ENCODE results near the gene PML.
"Not testable (repeated sequence)": the region's sequence is repeated elsewhere in the genome, so short reads cannot be mapped to it uniquely, and the experiment has no call there.

PML gene

DNA sequence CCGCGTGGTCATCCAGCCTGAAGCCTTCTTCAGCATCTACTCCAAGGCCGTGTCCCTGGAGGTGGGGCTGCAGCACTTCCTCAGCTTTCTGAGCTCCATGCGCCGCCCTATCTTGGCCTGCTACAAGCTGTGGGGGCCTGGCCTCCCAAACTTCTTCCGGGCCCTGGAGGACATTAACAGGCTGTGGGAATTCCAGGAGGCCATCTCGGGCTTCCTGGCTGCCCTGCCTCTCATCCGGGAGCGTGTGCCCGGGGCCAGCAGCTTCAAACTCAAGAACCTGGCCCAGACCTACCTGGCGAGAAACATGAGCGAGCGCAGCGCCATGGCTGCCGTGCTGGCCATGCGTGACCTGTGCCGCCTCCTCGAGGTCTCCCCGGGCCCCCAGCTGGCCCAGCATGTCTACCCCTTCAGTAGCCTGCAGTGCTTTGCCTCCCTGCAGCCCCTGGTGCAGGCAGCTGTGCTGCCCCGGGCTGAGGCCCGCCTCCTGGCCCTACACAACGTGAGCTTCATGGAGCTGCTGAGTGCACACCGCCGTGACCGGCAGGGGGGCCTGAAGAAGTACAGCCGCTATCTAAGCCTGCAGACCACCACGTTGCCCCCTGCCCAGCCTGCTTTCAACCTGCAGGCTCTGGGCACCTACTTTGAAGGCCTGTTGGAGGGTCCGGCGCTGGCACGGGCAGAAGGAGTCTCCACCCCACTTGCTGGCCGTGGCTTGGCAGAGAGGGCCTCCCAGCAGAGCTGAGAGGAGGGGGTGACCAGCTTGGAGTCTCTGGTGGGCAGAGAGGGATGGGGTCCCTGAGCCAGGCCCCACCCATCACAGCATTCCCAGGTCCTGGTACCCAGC lies 50.0 kb downstream of the PML start:
- Histone ChIP-seq H3K27me3 (ENCODE audit: low read depth, low read length) (no peaks in the 10 kb centered on the region), H3K4me1 (ENCODE audit: control insufficient read depth in 1 of 2, insufficient read depth in 2 of 2, low read length in 2 of 2) (peaks cover 7 to 15% of the 10 kb centered on the region in 2 donors), H3K27ac (ENCODE audit: low read length) (peak overlapping the region; percentile 35), H3K4me3 (ENCODE audit: low read depth in 1 of 2, low read length in 2 of 2) (no peak overlapping the region), H3K9me3 (ENCODE audit: control insufficient read depth in 1 of 2, low read length in 2 of 2) (no peaks in the 10 kb centered on the region), H3K36me3 (ENCODE audit: control insufficient read depth in 1 of 2, insufficient read depth in 2 of 2, low read length in 2 of 2) (peaks cover 0 to 25% of the 10 kb centered on the region in 2 donors)

DNA sequence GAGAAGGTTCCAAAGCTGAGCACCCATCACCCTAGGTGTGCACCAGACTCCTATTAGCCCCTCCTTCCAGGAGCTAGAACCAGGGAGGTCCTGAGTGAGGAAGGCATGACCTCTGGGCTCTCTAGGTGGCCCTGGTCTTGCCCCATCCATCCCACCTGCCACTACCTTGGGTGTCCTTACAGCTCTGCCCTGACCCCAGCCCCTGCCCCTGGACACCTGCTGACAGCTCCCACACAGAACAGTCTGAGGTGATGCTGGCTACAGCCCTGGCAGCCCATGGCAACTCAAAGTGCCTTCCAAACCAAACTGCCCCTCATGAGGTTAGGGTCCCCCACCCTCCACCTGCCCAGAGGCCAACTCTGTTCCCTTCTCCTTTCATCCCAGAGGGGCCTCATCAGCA lies 50.7 kb downstream of the PML start:
- Histone ChIP-seq H3K4me3 (ENCODE audit: low read depth in 1 of 2, low read length in 2 of 2) (no peak overlapping the region), H3K36me3 (ENCODE audit: control insufficient read depth in 1 of 2, insufficient read depth in 2 of 2, low read length in 2 of 2) (peaks cover 0 to 25% of the 10 kb centered on the region in 2 donors), H3K27me3 (ENCODE audit: low read depth, low read length) (no peaks in the 10 kb centered on the region), H3K27ac (ENCODE audit: low read length) (no peak overlapping the region), H3K4me1 (ENCODE audit: control insufficient read depth in 1 of 2, insufficient read depth in 2 of 2, low read length in 2 of 2) (peaks cover 7 to 13% of the 10 kb centered on the region in 2 donors), H3K9me3 (ENCODE audit: control insufficient read depth in 1 of 2, low read length in 2 of 2) (no peaks in the 10 kb centered on the region)

DNA sequence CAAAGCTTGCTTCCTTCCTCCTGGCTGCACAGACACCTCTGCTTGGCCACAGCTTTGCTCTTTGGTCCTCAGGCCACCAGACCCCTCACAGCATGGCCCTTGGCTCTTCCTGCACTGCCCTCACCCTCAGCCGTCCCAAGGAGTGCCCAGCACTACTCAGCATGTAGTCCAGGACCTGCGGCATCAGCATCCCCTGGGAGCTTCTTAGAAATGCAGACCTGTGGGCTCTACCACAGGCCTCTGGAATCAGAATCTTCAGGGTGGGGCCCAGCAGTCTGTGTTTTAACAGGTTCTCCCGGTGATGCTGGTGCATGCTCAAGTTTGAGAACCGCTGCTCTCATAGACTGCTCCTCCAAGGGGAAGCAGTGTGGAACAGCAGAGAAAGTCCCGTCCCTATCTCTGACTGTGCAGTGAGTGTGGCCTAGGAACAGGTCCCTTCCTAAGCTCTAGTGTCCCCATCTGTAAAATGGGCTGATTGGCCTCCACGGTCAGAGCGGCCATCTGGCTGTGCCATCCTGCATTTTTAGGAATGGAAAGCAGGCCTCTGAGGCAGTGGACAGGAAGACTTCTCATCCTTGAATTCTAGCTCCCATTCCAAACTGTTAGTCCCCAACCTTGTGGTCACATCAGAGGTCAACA lies 51.2 kb downstream of the PML start:
- Histone ChIP-seq H3K9me3 (ENCODE audit: control insufficient read depth in 1 of 2, low read length in 2 of 2) (no peaks in the 10 kb centered on the region), H3K27me3 (ENCODE audit: low read depth, low read length) (no peaks in the 10 kb centered on the region), H3K27ac (ENCODE audit: low read length) (no peak overlapping the region), H3K36me3 (ENCODE audit: control insufficient read depth in 1 of 2, insufficient read depth in 2 of 2, low read length in 2 of 2) (peaks cover 0 to 27% of the 10 kb centered on the region in 2 donors), H3K4me3 (ENCODE audit: low read depth in 1 of 2, low read length in 2 of 2) (no peak overlapping the region), H3K4me1 (ENCODE audit: control insufficient read depth in 1 of 2, insufficient read depth in 2 of 2, low read length in 2 of 2) (peaks cover 10 to 17% of the 10 kb centered on the region in 2 donors)

DNA sequence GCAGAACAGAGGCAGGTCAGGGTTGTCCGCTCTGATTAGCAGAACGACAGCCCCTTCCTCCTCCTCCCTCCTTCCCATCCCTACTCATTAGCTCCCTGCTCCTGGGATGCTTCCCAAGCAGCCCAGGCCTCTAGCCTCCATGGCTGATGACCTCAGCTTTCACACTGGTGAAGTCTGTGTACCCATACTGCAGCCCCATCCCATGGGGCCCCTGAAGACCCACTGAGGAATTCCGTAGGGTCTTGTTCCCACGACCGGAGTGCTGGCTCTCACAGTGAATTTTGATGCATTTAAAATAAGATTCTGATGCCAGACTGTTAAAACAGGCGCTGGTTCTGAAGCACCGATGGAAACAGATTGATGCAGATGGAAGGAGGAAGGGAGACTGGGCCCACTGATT lies 51.8 kb downstream of the PML start:
- Histone ChIP-seq H3K4me1 (ENCODE audit: control insufficient read depth in 1 of 2, insufficient read depth in 2 of 2, low read length in 2 of 2) (peaks cover 13 to 21% of the 10 kb centered on the region in 2 donors), H3K27me3 (ENCODE audit: low read depth, low read length) (no peaks in the 10 kb centered on the region), H3K27ac (ENCODE audit: low read length) (no peak overlapping the region), H3K4me3 (ENCODE audit: low read depth in 1 of 2, low read length in 2 of 2) (no peak overlapping the region), H3K9me3 (ENCODE audit: control insufficient read depth in 1 of 2, low read length in 2 of 2) (no peaks in the 10 kb centered on the region), H3K36me3 (ENCODE audit: control insufficient read depth in 1 of 2, insufficient read depth in 2 of 2, low read length in 2 of 2) (peaks cover 0 to 30% of the 10 kb centered on the region in 2 donors)

DNA sequence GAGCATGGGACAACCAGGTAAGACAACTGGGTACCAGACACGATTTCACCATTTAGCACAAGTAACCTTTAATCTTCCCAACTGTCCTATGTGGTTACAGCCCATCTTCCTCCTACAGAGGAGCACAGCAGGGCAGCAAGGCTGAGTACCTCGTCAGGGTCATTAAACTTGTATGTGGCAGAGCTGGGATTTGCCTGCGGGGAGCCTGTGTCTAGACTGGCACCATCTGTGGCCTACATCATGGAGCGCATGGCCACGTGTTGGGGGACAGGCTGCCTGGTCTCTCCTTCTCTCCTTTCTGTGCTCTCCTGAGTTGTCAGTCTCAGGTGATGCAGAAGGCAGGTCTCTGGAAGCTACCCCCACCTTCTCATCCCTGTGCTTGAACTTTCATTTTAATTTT lies 55.6 kb downstream of the PML start:
- H3K27ac ChIP-seq (ENCODE audit: low read length): no peak overlapping the region
- peaks cover 13 to 47% of the 10 kb centered on the region in 2 donors for H3K4me1 ChIP-seq (ENCODE audit: control insufficient read depth in 1 of 2, insufficient read depth in 2 of 2, low read length in 2 of 2)
- peaks cover 0 to 5% of the 10 kb centered on the region in 2 donors for H3K36me3 ChIP-seq (ENCODE audit: control insufficient read depth in 1 of 2, insufficient read depth in 2 of 2, low read length in 2 of 2)
- H3K27me3 ChIP-seq (ENCODE audit: low read depth, low read length): no peaks in the 10 kb centered on the region
- H3K9me3 ChIP-seq (ENCODE audit: control insufficient read depth in 1 of 2, low read length in 2 of 2): no peaks in the 10 kb centered on the region
- H3K4me3 ChIP-seq (ENCODE audit: low read depth in 1 of 2, low read length in 2 of 2): no peak overlapping the region

DNA sequence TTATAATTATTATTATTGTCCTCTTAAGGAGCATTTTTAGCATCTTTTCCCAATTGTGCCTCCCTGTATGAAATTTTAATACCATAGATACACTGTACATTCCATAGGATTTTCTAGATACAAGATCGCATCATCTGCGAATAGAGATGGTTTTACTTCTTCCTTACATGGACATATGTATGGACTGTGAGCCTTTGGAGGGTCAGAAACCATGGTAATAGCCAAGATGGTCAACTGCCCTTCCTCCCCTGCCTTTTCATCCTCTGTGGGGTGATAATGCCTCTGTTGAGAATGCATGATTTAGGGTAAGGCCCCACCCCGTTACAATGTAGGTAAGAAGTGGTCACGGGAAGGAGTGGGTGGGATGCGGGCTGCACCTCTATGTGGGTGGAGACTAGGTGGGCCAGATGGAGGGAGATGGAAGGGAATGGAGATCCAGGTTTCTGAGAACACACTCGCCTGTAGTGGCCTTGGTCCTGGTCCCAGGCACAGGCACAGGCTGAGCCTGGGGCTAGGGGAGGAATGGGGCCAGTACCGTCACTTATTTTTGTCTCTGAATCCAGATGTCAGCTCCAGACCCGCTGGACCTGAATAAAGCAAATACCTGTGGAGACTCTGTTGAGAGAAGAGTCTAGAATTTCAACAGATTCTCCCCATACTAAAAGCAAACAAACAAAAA lies 56.2 kb downstream of the PML start:
- peaks cover 0 to 5% of the 10 kb centered on the region in 2 donors for H3K36me3 ChIP-seq (ENCODE audit: control insufficient read depth in 1 of 2, insufficient read depth in 2 of 2, low read length in 2 of 2)
- no peak overlapping the region for H3K4me3 ChIP-seq (ENCODE audit: low read depth in 1 of 2, low read length in 2 of 2)
- peaks cover 13 to 47% of the 10 kb centered on the region in 2 donors for H3K4me1 ChIP-seq (ENCODE audit: control insufficient read depth in 1 of 2, insufficient read depth in 2 of 2, low read length in 2 of 2)
- no peaks in the 10 kb centered on the region for H3K9me3 ChIP-seq (ENCODE audit: control insufficient read depth in 1 of 2, low read length in 2 of 2)
- H3K27me3 ChIP-seq (ENCODE audit: low read depth, low read length): no peaks in the 10 kb centered on the region
- peak overlapping the region; percentile 82 for H3K27ac ChIP-seq (ENCODE audit: low read length)

DNA sequence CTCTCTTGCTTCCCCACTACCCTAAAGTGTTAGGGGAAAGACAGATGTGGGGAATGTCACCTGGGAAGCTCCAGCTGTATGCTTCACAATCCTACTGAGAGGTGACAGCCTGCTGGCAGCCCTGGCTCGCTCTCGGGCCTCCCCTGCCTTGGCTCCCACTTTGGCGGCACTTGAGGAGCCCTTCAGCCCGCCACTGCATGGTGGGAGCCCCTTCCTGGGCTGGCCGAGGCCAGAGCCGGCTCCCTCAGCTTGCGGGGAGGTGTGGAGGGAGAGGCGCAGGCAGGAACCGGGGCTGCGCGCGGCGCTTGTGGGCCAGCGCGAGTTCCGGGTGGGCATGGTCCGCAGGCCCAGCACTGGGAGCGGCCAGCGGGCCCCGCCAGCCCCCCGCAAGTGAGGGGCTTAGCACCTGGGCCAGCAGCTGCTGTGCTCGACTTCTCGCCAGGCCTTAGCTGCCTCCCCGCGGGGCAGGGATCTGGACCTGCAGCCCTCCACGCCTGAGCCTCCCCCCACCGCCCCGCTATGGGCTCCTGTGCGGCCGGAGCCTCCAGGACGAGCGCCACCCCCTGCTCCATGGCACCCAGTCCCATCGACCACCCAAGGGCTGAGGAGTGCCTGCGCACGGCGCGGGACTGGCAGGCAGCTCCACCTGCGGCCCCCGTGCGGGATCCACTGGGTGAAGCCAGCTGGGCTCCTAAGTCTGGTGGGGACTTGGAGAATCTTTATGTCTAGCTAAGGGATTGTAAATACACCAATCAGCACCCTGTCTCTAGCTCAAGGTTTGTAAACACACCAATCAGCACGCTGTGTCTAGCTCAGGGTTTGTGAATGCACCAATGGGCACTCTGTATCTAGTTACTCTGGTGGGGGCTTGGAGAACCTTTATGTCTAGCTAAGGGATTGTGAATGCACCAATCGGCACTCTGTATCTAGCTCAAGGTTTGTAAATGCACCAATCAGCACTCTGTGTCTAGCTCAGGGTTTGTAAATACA lies 58.0 kb downstream of the PML start:
- H3K27me3 ChIP-seq (ENCODE audit: low read depth, low read length); H3K9me3 ChIP-seq (ENCODE audit: control insufficient read depth in 1 of 2, low read length in 2 of 2); H3K27ac ChIP-seq (ENCODE audit: low read length); H3K36me3 ChIP-seq (ENCODE audit: control insufficient read depth in 1 of 2, insufficient read depth in 2 of 2, low read length in 2 of 2); H3K4me3 ChIP-seq (ENCODE audit: low read depth in 1 of 2, low read length in 2 of 2): not testable (repeated sequence)
- H3K4me1 ChIP-seq (ENCODE audit: control insufficient read depth in 1 of 2, insufficient read depth in 2 of 2, low read length in 2 of 2): peaks cover 13 to 47% of the 10 kb centered on the region in 2 donors

DNA sequence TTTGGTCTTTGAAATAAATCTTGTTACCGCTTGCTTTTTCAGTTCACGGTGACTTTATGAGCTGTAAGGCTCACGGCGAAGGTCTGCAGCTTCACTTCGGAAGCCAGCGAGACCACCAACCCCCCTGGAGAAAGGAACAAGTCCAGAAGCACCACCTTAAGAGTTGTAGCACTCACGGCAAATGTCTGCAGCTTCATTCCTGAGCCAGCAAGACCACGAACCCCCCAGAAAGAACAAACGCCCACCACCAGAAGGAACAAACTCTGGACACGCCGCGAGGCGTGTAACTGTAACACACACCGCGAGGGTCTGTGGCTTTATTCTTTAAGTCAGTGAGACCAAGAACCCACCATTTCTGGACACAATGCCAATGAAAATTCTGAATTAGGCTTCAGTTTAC lies 59.0 kb downstream of the PML start:
- Histone ChIP-seq H3K9me3 (ENCODE audit: control insufficient read depth in 1 of 2, low read length in 2 of 2) (no peaks in the 10 kb centered on the region), H3K4me3 (ENCODE audit: low read depth in 1 of 2, low read length in 2 of 2) (no peak overlapping the region), H3K4me1 (ENCODE audit: control insufficient read depth in 1 of 2, insufficient read depth in 2 of 2, low read length in 2 of 2) (peaks cover 6 to 41% of the 10 kb centered on the region in 2 donors), H3K36me3 (ENCODE audit: control insufficient read depth in 1 of 2, insufficient read depth in 2 of 2, low read length in 2 of 2) (peaks cover 0 to 5% of the 10 kb centered on the region in 2 donors), H3K27ac (ENCODE audit: low read length) (no peak overlapping the region), H3K27me3 (ENCODE audit: low read depth, low read length) (no peaks in the 10 kb centered on the region)

DNA sequence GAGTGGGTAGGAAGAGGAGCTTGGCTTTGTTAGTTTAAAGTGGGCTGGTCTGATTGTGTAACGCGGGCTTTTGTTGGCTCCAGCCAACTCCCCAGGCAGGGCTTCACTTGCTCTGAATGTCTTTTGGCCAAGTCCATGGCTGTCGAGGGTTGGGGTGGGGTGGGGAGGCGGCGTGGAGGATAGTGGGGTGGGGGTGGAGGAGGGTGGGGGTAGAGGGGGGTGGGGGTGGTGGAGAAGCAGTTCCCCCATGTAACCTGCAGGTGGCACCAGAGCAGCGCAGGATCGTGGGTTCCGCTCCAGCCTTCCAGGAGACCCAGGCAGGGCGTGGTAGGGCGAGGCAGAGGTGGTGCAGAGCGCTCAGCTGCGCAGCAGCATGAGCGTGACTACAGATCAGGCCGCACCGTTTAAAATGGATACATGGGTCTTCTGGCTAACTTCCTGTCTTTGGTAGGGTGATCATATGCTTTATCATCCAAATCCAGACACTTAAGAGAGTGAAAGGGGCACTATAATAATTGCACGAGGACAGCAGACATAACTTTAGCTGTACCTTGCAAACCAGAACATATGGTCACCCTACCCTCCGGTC lies 59.5 kb downstream of the PML start:
- Histone ChIP-seq H3K9me3 (ENCODE audit: control insufficient read depth in 1 of 2, low read length in 2 of 2) (no peaks in the 10 kb centered on the region), H3K4me3 (ENCODE audit: low read depth in 1 of 2, low read length in 2 of 2) (peak overlapping the region in 1 of 2 donors; percentile 46), H3K27ac (ENCODE audit: low read length) (no peak overlapping the region), H3K4me1 (ENCODE audit: control insufficient read depth in 1 of 2, insufficient read depth in 2 of 2, low read length in 2 of 2) (peaks cover 6 to 41% of the 10 kb centered on the region in 2 donors), H3K27me3 (ENCODE audit: low read depth, low read length) (no peaks in the 10 kb centered on the region), H3K36me3 (ENCODE audit: control insufficient read depth in 1 of 2, insufficient read depth in 2 of 2, low read length in 2 of 2) (peaks cover 0 to 5% of the 10 kb centered on the region in 2 donors)

DNA sequence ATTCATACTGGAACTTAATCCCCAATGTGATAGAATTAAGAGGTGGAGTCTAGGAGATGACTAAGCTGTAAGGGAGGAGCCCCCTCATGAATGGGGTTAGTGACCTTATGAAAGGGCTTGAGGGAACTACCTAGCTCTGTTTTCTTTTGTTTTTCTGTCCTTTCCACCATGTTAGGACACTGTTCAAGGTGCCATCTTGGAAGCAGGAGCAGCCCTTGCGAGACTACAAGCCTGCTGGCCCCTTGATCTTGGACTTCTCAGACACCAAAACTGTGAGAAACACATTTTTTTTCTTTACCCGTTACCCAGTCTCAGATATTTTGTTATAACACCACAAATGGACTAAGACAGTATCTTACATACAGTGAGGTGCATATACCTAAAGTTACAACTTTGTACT lies 61.3 kb downstream of the PML start:
- H3K4me1 ChIP-seq (ENCODE audit: control insufficient read depth in 1 of 2, insufficient read depth in 2 of 2, low read length in 2 of 2): peaks cover 3 to 30% of the 10 kb centered on the region in 2 donors
- peaks cover 0 to 2% of the 10 kb centered on the region in 2 donors for H3K36me3 ChIP-seq (ENCODE audit: control insufficient read depth in 1 of 2, insufficient read depth in 2 of 2, low read length in 2 of 2)
- H3K9me3 ChIP-seq (ENCODE audit: control insufficient read depth in 1 of 2, low read length in 2 of 2): no peaks in the 10 kb centered on the region

More for the DNA sequence above, 61.3 kb downstream of the PML start:
- Histone ChIP-seq H3K4me3 (ENCODE audit: low read depth in 1 of 2, low read length in 2 of 2) (no peak overlapping the region), H3K27me3 (ENCODE audit: low read depth, low read length) (no peaks in the 10 kb centered on the region), H3K27ac (ENCODE audit: low read length) (no peak overlapping the region)
